Neutrophil (primary cell): ENCODE measurements around the gene GABPA.

ENCODE experiments used
- H3K27ac ChIP-seq: fragments of 200-600 bp; sonication (generic); 2 replicates; pipeline ENCODE4 v1.5.1; 2016; ENCODE audit warnings: mild to moderate bottlenecking, moderate library complexity
- H3K27me3 ChIP-seq: fragments of 200-600 bp; sonication (generic); 2 replicates; pipeline ENCODE4 v1.6.0; 2016; ENCODE audit warnings: mild to moderate bottlenecking
- H3K36me3 ChIP-seq: fragments of 200-600 bp; sonication (generic); 2 replicates; pipeline ENCODE4 v1.5.1; 2017
- H3K4me1 ChIP-seq, 2 experiments: fragments of 200-600 bp in 1 of 2; sonication (generic) in 1 of 2; 1 replicate in 1 of 2; 2 replicates in 1 of 2; pipeline versions ENCODE4 v1.5.1 to v1.6.1; 2013 to 2016; ENCODE audit warnings: low read depth in 1 of 2, low read length in 1 of 2, mild to moderate bottlenecking in 1 of 2, moderate library complexity in 1 of 2; ENCODE audit not compliant: control insufficient read depth in 1 of 2, insufficient read depth in 1 of 2
- H3K4me3 ChIP-seq, 2 experiments: fragments of 200-600 bp in 1 of 2; sonication (generic) in 1 of 2; 1 replicate in 1 of 2; 2 replicates in 1 of 2; pipeline ENCODE4 v1.5.1; 2013 to 2016; ENCODE audit warnings: low read depth in 1 of 2, low read length in 1 of 2, mild to moderate bottlenecking in 1 of 2, moderate library complexity in 1 of 2
- H3K9me3 ChIP-seq: fragments of 200-600 bp; sonication (generic); 2 replicates; pipeline ENCODE4 v1.5.1; 2016
- TF ChIP-seq, protein P1 (sequence below): fragments of 200-600 bp; sonication (generic); IDR thresholded peaks from 2 replicates; pipeline ENCODE4 v1.5.1; 2016; ENCODE audit warnings: antibody characterized with exemption

GABPA gene

DNA sequence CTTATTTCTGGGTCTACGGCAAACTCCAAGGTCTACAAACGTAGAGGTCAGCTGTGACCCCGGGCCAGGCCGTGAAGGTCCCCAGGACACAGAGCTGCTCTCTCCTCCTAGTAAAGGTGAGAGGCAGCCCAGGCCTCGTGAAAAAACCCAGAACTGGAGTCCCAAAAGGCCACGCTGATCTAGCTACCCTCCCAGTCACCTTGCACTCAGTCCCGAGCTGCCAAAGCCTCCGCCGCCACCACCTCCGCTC is 193 bp upstream of the GABPA start:
- H3K9me3 ChIP-seq = no peaks in the 10 kb centered on the region
- TF ChIP-seq, protein P1, sequence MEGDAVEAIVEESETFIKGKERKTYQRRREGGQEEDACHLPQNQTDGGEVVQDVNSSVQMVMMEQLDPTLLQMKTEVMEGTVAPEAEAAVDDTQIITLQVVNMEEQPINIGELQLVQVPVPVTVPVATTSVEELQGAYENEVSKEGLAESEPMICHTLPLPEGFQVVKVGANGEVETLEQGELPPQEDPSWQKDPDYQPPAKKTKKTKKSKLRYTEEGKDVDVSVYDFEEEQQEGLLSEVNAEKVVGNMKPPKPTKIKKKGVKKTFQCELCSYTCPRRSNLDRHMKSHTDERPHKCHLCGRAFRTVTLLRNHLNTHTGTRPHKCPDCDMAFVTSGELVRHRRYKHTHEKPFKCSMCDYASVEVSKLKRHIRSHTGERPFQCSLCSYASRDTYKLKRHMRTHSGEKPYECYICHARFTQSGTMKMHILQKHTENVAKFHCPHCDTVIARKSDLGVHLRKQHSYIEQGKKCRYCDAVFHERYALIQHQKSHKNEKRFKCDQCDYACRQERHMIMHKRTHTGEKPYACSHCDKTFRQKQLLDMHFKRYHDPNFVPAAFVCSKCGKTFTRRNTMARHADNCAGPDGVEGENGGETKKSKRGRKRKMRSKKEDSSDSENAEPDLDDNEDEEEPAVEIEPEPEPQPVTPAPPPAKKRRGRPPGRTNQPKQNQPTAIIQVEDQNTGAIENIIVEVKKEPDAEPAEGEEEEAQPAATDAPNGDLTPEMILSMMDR = no peak
- peaks cover 6% of the 10 kb centered on the region for H3K36me3 ChIP-seq
- peak overlapping the region; percentile 95 to 97 for H3K4me3 ChIP-seq
- peaks cover 20 to 23% of the 10 kb centered on the region in 2 experiments for H3K4me1 ChIP-seq
- peak overlapping the region; percentile 92 for H3K27ac ChIP-seq
- H3K27me3 ChIP-seq = no peaks in the 10 kb centered on the region

DNA sequence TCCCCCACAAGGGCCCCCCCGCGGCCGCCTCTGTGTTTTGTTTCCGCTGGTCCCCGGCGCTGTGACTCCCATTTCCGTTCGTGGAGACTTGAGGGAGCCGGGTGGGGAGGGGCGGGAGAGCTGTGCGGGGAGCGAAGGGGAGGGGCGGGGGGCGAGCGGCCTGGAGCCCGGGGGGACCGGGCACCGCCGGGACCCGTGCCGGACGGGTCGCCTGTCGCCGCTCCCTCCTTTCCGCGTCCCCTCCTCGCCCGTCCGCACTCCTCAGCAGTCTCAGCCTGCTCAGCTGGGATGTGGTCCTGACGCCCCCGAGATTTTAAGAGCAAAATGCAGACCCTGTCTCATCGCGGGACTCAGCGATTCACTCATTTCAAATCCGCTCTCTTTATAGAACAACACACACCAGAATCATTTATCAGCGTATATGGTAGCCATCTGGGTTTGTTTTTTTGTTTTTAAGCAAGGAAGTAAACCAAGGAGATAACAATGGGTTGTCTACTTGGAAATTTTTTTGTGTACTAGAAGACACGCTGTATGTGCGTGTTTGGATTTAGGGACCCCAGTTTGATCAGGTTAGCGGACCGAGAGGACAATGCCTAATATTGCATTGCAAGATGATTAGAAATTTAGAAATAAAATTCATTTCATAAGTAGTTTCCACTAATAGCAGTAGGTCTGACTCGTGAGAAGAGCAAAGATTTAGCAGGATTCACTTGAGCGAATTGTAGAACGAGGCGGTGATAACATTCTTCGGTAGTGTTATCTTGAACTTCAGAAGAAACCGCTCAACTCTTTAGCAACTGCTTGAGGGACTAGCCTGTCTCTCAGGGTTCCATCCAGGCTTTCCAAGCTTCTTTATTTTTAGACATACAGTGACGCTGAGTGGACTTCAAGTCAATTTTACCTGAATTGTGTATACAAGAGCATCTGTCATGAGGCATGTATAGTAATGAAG is 1.1 kb downstream of the GABPA start:
- H3K27me3 ChIP-seq = no peaks in the 10 kb centered on the region
- peaks cover 20 to 23% of the 10 kb centered on the region in 2 experiments for H3K4me1 ChIP-seq
- TF ChIP-seq, protein P1 = no peak
- no peaks in the 10 kb centered on the region for H3K36me3 ChIP-seq
- no peaks in the 10 kb centered on the region for H3K9me3 ChIP-seq
- peak overlapping the region; percentile 92 for H3K27ac ChIP-seq
- peak overlapping the region; percentile 95 to 97 for H3K4me3 ChIP-seq

DNA sequence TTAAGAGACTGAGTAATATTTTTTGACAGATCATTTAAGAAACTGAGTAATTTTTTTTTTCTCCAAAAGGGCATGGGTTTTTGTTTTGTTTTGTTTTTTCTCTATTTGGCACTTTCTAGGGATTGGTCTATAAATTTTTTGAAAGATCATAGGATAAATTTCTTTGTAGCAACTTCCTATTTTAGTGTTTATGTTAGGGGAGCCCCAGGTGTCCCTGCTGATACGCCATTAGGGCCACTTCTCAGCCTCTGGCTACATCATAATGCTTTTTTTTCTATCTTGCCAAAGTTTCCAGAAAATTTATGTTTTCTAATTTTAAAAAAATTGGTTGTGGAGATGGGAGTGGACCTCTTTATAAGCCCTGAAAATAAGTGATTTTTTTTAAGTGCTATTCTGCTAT is 2.6 kb downstream of the GABPA start:
- no peak overlapping the region for H3K27ac ChIP-seq
- TF ChIP-seq, protein P1 = no peak
- H3K27me3 ChIP-seq = no peaks in the 10 kb centered on the region
- no peaks in the 10 kb centered on the region for H3K9me3 ChIP-seq
- H3K36me3 ChIP-seq = no peaks in the 10 kb centered on the region
- no peak overlapping the region for H3K4me3 ChIP-seq
- peaks cover 20 to 23% of the 10 kb centered on the region in 2 experiments for H3K4me1 ChIP-seq

DNA sequence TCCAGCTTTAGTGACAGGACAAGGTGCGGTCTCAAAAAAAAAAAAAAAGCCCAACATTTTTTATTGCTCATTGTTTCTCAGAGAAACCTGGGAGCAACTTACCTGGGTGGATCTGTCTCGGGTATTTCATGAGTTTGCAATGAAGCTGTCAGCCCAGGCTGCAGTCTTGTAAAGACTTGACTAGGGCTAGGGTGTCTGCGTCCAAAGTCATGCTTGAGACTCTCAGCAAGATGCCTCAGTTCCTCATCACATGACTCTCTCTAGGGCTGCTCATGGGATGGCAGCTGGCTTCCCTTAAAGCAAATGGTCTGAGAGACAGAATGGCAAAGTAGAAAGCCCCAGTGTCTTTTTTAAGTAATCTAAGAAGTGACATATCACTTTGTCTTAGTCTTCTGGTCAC is 8.1 kb downstream of the GABPA start:
- H3K27ac ChIP-seq = no peak overlapping the region
- no peak overlapping the region for H3K4me3 ChIP-seq
- H3K4me1 ChIP-seq = no peaks in the 10 kb centered on the region
- H3K27me3 ChIP-seq = no peaks in the 10 kb centered on the region
- H3K9me3 ChIP-seq = no peaks in the 10 kb centered on the region
- peaks cover 26% of the 10 kb centered on the region for H3K36me3 ChIP-seq
- TF ChIP-seq, protein P1 = no peak

DNA sequence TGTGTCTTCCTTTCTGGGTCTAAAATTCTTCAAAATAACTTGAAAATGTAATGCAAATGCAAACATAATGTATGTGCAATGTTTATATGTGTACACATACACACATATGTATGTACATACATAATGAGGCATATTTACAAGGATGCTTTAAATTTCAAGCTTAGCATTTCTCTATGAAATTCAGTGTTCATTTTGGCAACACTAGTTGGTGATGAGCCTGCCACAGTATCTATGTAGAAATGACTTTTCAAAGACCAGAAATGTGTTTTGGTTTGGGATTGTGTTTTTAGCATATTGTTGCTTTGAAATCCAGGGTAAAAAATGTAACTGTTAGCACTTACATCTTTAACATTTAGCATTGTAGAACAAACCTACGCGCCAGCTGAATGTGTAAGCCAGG is 10.1 kb downstream of the GABPA start:
- Histone ChIP-seq H3K36me3 (peaks cover 46% of the 10 kb centered on the region), H3K4me3 (no peak overlapping the region), H3K4me1 (no peaks in the 10 kb centered on the region), H3K27ac (no peak overlapping the region), H3K9me3 (no peaks in the 10 kb centered on the region), H3K27me3 (no peaks in the 10 kb centered on the region)
- TF ChIP-seq, protein P1 = no peak
